ENCODE data around the gene CCDC88A. TPM values are rescaled to one million over a fixed set of nuclear protein-coding genes. Genes with fewer than 3 reads are reported as not detected.
"Not testable (repeated sequence)": the region's sequence is repeated elsewhere in the genome, so short reads cannot be mapped to it uniquely, and the experiment has no call there.

CCDC88A gene
- total RNA-seq, 1 experiment from 2014 or later: 84.5 TPM

DNA sequence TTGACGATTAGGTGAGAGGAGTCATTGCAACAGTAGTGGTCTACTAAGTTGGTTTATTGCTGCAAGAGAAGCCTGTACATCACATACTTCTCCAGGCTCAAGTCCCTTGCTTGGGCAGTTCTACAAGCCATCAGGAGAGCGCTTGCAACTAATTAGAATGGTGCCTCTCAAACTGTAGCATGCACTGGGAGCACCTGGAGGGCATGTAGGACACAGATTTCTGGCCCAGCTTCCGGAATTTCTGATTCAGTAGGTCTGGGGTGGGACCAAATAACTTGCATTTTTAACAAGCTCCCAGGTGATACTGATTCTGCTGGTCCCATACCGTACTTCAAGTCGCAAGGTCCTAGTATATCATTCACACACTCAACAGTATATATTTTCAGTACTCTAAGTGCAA lies 34.5 kb upstream of the CCDC88A start:
- Histone ChIP-seq H3K27me3 (replicated peaks; ENCODE audit: insufficient read depth, low read depth, low read length, poor library complexity) (no peaks in the 10 kb centered on the region), H3K36me3 (ENCODE audit: insufficient read depth, low read length, poor library complexity, severe bottlenecking) (no peaks in the 10 kb centered on the region), H3K9me3 (ENCODE audit: low read depth, low read length, poor library complexity, severe bottlenecking) (no peaks in the 10 kb centered on the region), H3K27ac (ENCODE audit: low read depth, low read length, poor library complexity, severe bottlenecking) (no peak overlapping the region), H3K4me1 (ENCODE audit: insufficient read depth, low read length, poor library complexity, severe bottlenecking) (no peaks in the 10 kb centered on the region), H3K4me3 (ENCODE audit: low read depth, low read length, poor library complexity, severe bottlenecking) (no peak overlapping the region)
- TF ChIP-seq EZH2 (IDR thresholded peaks at IDR 0.05; ENCODE audit: borderline replicate concordance, low read depth, low read length, poor library complexity, severe bottlenecking): no peak
- TF ChIP-seq CTCF (conservative IDR thresholded peaks at IDR 0.05; ENCODE audit: low read depth, low read length): no peak
- ChIA-PET CTCF (no interaction called here), POLR2A (ENCODE audit: low non-redundant PET) (no interaction called here)
- intact Hi-C loops (cut with micrococcal nuclease; ENCODE audit: unreplicated experiment): no loop called here
- no peak for DNase-seq (ENCODE audit: low spot score)
- BruUV-seq (replicated peaks): no TSS peak

- TF ChIP-seq CTCF (conservative IDR thresholded peaks at IDR 0.05; ENCODE audit: low read depth, low read length) (no peak), EZH2 (IDR thresholded peaks at IDR 0.05; ENCODE audit: borderline replicate concordance, low read depth, low read length, poor library complexity, severe bottlenecking) (no peak)
- ChIA-PET CTCF (no interaction called here), POLR2A (ENCODE audit: low non-redundant PET) (no interaction called here)
Measured at GRCh38 chr2:55452879-55453278, 33.2 kb upstream of the CCDC88A start.

GRCh38 chr2:55451699-55452098 lies 32.0 kb upstream of the CCDC88A start:
- intact Hi-C loops (cut with micrococcal nuclease; ENCODE audit: unreplicated experiment): no loop called here
- Histone ChIP-seq H3K27me3 (replicated peaks; ENCODE audit: insufficient read depth, low read depth, low read length, poor library complexity) (no peaks in the 10 kb centered on the region), H3K4me3 (ENCODE audit: low read depth, low read length, poor library complexity, severe bottlenecking) (no peak overlapping the region), H3K9me3 (ENCODE audit: low read depth, low read length, poor library complexity, severe bottlenecking) (no peaks in the 10 kb centered on the region), H3K36me3 (ENCODE audit: insufficient read depth, low read length, poor library complexity, severe bottlenecking) (no peaks in the 10 kb centered on the region), H3K27ac (ENCODE audit: low read depth, low read length, poor library complexity, severe bottlenecking) (no peak overlapping the region), H3K4me1 (ENCODE audit: insufficient read depth, low read length, poor library complexity, severe bottlenecking) (no peaks in the 10 kb centered on the region)
- DNase-seq (ENCODE audit: low spot score): no peak
- BruUV-seq (replicated peaks): no TSS peak
- TF ChIP-seq EZH2 (IDR thresholded peaks at IDR 0.05; ENCODE audit: borderline replicate concordance, low read depth, low read length, poor library complexity, severe bottlenecking) (no peak), CTCF (conservative IDR thresholded peaks at IDR 0.05; ENCODE audit: low read depth, low read length) (no peak)
- POLR2A ChIA-PET (ENCODE audit: low non-redundant PET): no interaction called here
- CTCF ChIA-PET: no interaction called here

More at GRCh38 chr2:55452879-55453278, 33.2 kb upstream of the CCDC88A start:
- intact Hi-C loops (cut with micrococcal nuclease; ENCODE audit: unreplicated experiment): no loop called here
- Histone ChIP-seq H3K4me3 (ENCODE audit: low read depth, low read length, poor library complexity, severe bottlenecking) (no peak overlapping the region), H3K4me1 (ENCODE audit: insufficient read depth, low read length, poor library complexity, severe bottlenecking) (no peaks in the 10 kb centered on the region), H3K27ac (ENCODE audit: low read depth, low read length, poor library complexity, severe bottlenecking) (no peak overlapping the region), H3K9me3 (ENCODE audit: low read depth, low read length, poor library complexity, severe bottlenecking) (no peaks in the 10 kb centered on the region), H3K36me3 (ENCODE audit: insufficient read depth, low read length, poor library complexity, severe bottlenecking) (no peaks in the 10 kb centered on the region), H3K27me3 (replicated peaks; ENCODE audit: insufficient read depth, low read depth, low read length, poor library complexity) (no peaks in the 10 kb centered on the region)
- no peak for DNase-seq (ENCODE audit: low spot score)
- BruUV-seq (replicated peaks): no TSS peak

DNA sequence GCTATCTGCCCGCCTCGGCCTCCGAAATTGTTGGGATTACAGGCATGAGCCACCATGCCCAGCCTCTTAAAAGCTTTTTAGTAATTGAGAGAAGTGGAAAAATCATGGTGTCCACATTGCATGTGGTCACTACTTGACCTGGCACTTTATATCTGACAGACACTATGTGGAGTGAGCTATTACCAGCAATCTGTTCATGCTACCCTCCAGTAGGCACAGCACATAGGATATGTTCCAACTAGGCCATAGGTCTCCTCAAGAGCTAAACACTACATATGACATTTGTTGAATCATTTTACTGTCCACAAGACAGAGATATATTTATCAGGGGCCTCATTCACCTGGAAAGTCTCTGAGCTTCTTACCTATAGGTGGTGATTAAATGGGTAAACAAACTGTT lies 30.4 kb upstream of the CCDC88A start:
- H3K4me1 ChIP-seq (ENCODE audit: insufficient read depth, low read length, poor library complexity, severe bottlenecking); H3K9me3 ChIP-seq (ENCODE audit: low read depth, low read length, poor library complexity, severe bottlenecking); H3K27ac ChIP-seq (ENCODE audit: low read depth, low read length, poor library complexity, severe bottlenecking); POLR2A ChIA-PET (ENCODE audit: low non-redundant PET); H3K27me3 ChIP-seq (replicated peaks; ENCODE audit: insufficient read depth, low read depth, low read length, poor library complexity); CTCF ChIA-PET; H3K4me3 ChIP-seq (ENCODE audit: low read depth, low read length, poor library complexity, severe bottlenecking); H3K36me3 ChIP-seq (ENCODE audit: insufficient read depth, low read length, poor library complexity, severe bottlenecking); intact Hi-C loops (cut with micrococcal nuclease; ENCODE audit: unreplicated experiment); BruUV-seq (replicated peaks); DNase-seq (ENCODE audit: low spot score): not testable (repeated sequence)

GRCh38 chr2:55442045-55442760 lies 22.5 kb upstream of the CCDC88A start:
- CTCF ChIA-PET; H3K27me3 ChIP-seq (replicated peaks; ENCODE audit: insufficient read depth, low read depth, low read length, poor library complexity); H3K4me1 ChIP-seq (ENCODE audit: insufficient read depth, low read length, poor library complexity, severe bottlenecking); H3K9me3 ChIP-seq (ENCODE audit: low read depth, low read length, poor library complexity, severe bottlenecking); H3K36me3 ChIP-seq (ENCODE audit: insufficient read depth, low read length, poor library complexity, severe bottlenecking); H3K4me3 ChIP-seq (ENCODE audit: low read depth, low read length, poor library complexity, severe bottlenecking); DNase-seq (ENCODE audit: low spot score); POLR2A ChIA-PET (ENCODE audit: low non-redundant PET); H3K27ac ChIP-seq (ENCODE audit: low read depth, low read length, poor library complexity, severe bottlenecking); intact Hi-C loops (cut with micrococcal nuclease; ENCODE audit: unreplicated experiment); BruUV-seq (replicated peaks): not testable (repeated sequence)

All from A673 (cell line).